Fibroblast of skin of right quadriceps (primary cell): ENCODE measurements around the gene VPS45.
"Not testable (repeated sequence)": the region's sequence is repeated elsewhere in the genome, so short reads cannot be mapped to it uniquely, and the experiment has no call there.

Source experiments
- DNase-seq: peaks from one replicate; pipeline ENCODE4 v3.0.0-alpha.2; 2013

VPS45 gene

GRCh38 chr1:150135400-150135799 is 67.8 kb downstream of the VPS45 start:
- not testable (repeated sequence) for DNase-seq

- no peak for DNase-seq
Observed at GRCh38 chr1:150138044-150138443, 70.5 kb downstream of the VPS45 start.

GRCh38 chr1:150141452-150141851 is 73.9 kb downstream of the VPS45 start:
- no peak for DNase-seq

- DNase-seq = no peak
Observed at GRCh38 chr1:150142083-150142482, 74.5 kb downstream of the VPS45 start.

- no peak for DNase-seq
Observed at GRCh38 chr1:150144606-150145005, 77.0 kb downstream of the VPS45 start.

- DNase-seq = not testable (repeated sequence)
Observed at GRCh38 chr1:150146016-150146415, 78.4 kb downstream of the VPS45 start.

- no peak for DNase-seq
Observed at GRCh38 chr1:150146849-150147542, 79.4 kb downstream of the VPS45 start.

- no peak for DNase-seq
Observed at GRCh38 chr1:150148837-150149270, 81.3 kb downstream of the VPS45 start.

GRCh38 chr1:150149271-150150132 is 81.9 kb downstream of the VPS45 start, which contains the start of gene PLEKHO1:
Gene PLEKHO1 (plus strand): TSS chr1:150149916. CDS start chr1:150150258, 342 bp downstream.
- DNase-seq = peak; percentile 91

GRCh38 chr1:150150133-150151021 is 82.8 kb downstream of the VPS45 start:
- DNase-seq = no peak

GRCh38 chr1:150151291-150152181 is 84.0 kb downstream of the VPS45 start:
- DNase-seq = no peak

GRCh38 chr1:150152182-150152536 is 84.6 kb downstream of the VPS45 start:
- no peak for DNase-seq

- no peak for DNase-seq
Observed at GRCh38 chr1:150152772-150153456, 85.3 kb downstream of the VPS45 start.

GRCh38 chr1:150154143-150154542 is 86.6 kb downstream of the VPS45 start:
- no peak for DNase-seq

- no peak for DNase-seq
Observed at GRCh38 chr1:150155413-150156071, 88.0 kb downstream of the VPS45 start.

GRCh38 chr1:150156868-150157603 is 89.5 kb downstream of the VPS45 start:
- peak; percentile 64 for DNase-seq

GRCh38 chr1:150159550-150159949 is 92.0 kb downstream of the VPS45 start:
- DNase-seq = no peak

GRCh38 chr1:150160964-150161621 is 93.5 kb downstream of the VPS45 start:
- peak; percentile 72 for DNase-seq
